ENCODE data around the gene HADH.
"Not testable (repeated sequence)": the region's sequence is repeated elsewhere in the genome, so short reads cannot be mapped to it uniquely, and the experiment has no call there.

The HADH gene

GRCh38 chr4:107996949-107997788 is 7.5 kb downstream of the HADH start:
- no peak for DNase-seq

GRCh38 chr4:107997794-107998193 is 8.1 kb downstream of the HADH start:
- DNase-seq: no peak

GRCh38 chr4:107999932-108000539 is 10.3 kb downstream of the HADH start:
- no peak for DNase-seq

- DNase-seq: no peak
These were observed 11.9 kb downstream of the HADH start for GRCh38 chr4:108001540-108002135.

DNA sequence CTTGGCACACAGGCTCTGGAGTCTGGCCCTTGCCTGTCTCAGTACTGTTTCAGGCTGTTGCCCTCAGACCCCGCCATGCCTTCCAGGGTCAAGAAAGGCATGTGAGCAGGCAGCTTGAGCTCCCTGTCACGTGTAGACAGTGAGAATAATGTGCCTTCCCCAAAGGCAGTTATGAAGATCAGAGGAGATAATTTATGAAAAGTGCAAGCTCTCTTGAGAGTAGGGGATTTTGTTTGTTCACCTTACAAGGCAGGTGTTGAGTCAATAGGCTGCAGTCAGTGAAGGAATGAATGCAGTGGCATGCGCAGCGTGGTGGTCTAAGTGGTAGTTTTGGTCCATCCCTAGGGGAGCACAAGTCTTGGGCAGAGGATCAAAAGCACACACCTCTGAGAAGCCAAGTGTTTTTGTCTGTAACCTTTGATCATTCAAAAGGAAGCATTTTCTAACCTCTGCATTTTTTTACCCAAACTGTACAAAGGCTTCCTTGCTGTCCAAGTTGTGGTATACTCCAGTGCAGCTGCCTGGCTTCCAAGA is 14.4 kb downstream of the HADH start:
- no peak for DNase-seq

DNA sequence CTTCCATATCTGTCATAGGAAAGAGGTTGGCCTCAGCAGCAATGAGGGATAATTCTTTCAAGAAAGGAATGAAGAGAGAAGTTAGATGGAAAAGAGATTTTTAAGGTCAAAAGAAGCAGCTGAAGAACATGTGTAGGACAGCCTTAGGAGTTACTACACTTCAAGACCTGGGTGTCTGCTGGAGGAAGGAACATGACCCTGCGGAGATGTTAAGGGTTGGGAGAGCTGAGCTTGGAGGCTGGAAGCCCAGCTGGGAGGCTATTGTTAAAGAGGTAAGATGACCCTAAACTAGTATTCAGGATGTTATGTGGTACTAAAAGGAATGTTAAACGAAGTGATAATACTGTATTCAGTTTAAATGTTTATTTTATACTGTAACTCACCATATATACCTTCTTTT is 15.0 kb downstream of the HADH start:
- no peak for DNase-seq

- DNase-seq: no peak
These were observed 16.1 kb downstream of the HADH start for GRCh38 chr4:108005807-108006206.

DNA sequence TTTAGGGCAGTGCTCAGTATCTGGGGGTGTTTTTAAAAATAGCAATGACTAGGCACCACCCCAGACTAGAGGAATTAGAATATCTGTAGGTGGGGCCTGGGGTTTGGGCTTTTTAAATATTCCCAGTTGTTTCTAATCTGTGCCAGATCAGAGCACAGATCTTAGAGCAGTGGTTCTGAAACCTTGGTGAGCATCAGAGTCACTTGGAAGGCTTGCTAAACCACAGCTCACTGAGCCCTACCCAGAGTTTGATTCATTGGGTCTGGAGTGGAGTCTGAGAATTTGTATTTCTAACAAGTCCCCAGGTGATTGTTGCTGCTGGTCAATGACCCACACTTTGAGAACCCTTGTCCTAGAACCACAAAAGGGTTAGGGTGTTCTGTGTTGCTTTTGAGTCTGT is 16.7 kb downstream of the HADH start:
- no peak for DNase-seq

DNA sequence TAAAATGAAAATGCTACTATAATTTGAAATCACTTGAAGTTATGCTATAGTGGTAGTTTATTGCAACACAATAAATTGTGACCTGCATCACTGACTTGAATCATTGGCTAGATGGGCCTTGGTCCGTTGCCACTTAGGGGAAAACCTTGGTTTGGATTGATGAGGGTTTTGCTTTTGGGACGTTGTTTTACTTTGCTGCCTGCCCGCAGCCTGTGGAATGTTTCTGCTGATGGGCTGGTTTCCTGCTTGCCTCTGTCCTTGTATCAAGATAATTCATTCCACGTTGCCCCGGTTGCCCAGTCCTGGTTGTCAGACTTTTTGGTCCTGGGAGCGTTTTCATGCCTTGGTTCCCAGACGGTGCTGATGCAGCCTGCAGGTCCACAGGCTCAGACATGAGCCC is 18.3 kb downstream of the HADH start:
- no peak for DNase-seq

- DNase-seq: no peak
These were observed 19.0 kb downstream of the HADH start for GRCh38 chr4:108008721-108009120.

GRCh38 chr4:108010167-108010566 is 20.5 kb downstream of the HADH start:
- DNase-seq: no peak

GRCh38 chr4:108012382-108012781 is 22.7 kb downstream of the HADH start:
- DNase-seq: not testable (repeated sequence)

GRCh38 chr4:108013327-108013726 is 23.6 kb downstream of the HADH start:
- DNase-seq: no peak

- DNase-seq: no peak
These were observed 24.3 kb downstream of the HADH start for GRCh38 chr4:108013955-108014354.

DNA sequence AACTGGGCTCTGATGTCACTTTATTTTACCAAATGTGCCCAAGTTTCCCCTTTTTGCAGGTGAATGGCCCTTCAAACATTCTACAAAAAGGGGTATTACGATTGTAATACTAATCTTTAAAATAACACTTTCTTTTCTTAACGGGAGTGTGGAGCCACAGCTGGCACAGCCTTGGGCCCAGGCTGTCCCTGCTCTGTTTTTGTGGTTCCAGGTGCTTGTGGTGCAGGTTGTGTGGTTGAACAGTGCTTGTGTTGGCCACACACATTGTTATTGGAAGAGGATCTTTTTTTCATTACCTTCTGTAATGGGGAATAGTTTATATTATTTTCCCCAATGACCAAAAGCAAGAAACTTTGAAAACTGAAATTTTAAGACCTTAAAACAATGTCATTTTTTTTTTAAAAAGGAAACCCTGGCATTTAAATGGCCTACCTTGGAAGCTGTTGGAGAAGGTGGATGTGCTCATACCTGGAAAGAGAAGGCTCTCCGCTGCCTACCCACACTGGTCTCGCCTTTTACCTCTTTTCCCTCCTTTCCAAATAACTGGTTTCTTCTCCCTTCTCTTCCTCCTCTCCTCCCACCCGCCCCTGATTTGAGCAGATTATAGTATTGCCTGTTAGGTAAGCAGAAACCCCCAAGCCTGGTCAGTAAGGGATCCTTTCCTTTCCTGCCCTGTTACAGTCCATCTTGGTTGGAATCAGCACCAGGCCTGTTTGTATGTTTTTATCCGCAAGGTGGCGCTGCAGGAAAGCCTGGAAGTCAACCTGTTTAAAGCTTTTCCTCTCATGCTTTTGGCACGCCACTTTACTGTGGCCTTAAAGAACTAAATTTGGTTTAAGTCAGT is 28.6 kb downstream of the HADH start:
- peak; percentile 93 for DNase-seq

DNA sequence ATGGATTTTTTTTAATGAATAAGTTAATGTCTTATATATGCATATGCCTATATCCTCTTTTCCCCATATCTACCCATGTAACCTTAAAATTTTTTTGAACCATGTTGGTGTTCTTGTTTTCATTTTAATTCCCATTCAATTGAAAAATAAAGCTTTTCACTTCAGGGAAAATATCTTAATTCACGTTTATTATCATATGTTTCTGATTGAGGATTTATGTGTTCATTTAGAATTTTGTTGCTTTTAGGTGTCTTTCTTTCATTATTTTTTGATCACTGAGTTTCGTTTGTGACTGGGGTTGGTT is 29.1 kb downstream of the HADH start:
- no peak for DNase-seq

GRCh38 chr4:108024085-108024877 is 34.6 kb downstream of the HADH start:
- no peak for DNase-seq

DNA sequence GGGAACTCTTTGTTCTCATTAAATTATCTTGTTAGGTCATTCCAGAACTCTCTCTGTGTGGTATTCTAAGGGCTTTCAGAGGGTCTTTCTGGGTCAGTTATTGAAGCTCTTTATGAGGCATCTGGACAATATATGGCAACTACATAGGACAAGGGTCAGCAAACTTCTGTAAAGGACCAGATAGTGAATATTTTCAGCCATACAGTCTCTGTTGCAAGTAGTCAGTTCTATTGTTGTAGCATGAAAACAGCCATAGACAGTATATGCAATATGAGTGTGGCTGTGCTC is 35.1 kb downstream of the HADH start:
- DNase-seq: no peak

DNA sequence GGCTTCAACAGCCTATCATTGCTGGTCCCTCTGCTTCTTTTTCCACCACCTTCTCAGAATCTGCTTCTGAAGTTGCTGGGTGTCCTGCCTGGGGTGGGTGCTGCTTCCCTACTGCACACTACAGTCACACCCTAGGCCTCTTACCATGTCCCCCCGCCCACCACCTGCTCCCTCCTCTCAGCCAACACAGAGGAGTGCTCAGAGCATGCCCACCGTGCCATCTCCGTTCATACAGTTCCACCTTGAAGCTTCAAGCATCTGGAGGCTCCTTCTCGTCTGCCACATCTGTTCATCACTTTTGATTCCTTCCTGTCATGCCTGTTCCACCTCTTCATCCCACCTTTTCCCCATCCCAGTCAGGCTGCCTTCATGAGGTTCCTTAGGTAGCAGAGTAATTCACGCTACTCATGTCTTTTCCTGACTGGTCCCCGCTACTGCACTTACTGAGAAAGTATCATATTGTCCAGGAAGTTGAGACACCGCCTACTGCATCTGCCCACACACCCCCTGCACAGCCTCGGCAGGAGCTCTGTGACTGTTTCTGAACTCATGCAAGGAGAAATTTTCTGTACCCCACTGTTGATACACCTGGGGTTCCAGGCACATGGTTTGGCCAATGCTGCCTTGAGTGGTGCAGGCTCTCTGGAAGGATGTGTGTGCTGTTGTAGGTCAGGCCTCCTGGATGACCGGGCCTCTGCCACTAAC is 39.5 kb downstream of the HADH start:
- DNase-seq: peak; percentile 62

GRCh38 chr4:108029731-108030130 is 40.0 kb downstream of the HADH start:
- no peak for DNase-seq

DNA sequence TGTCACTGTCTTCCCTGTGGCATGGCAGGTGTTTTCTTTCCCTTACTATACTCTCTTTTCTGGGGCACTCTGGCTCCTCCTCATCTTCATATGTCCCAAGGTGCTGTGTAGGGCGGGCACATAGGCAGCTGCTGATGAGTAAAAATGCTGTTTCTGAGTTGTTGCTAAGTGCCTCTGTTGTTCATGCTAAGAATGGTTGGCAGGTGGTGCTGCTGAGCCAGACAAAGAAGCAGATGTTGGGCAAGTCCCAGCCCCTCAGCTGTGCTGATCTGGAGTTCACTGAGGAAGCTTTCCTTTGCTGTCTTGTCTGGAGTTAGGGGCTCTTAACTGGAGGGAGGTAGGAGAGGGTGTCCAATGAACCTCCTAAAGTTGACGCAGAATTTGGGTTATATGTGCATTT is 40.6 kb downstream of the HADH start:
- DNase-seq: peak; percentile 72

All from stimulated activated CD8-positive, alpha-beta memory T cell treated with anti-CD3 and anti-CD28 coated beads, Interleukin-4, amount 100 ng/mL, for 48 hours (primary cell).